Stimulated activated naive CD4-positive, alpha-beta T cell (primary cell): ENCODE measurements around the gene LNP1.
A peak's percentile ranks its signal among the peaks of the same experiment; 100 is the strongest.
"Not testable (repeated sequence)": the region's sequence is repeated elsewhere in the genome, so short reads cannot be mapped to it uniquely, and the experiment has no call there.

ENCODE experiments used
- DNase-seq, 6 experiments: peaks; one replicate each; lab custom pipeline; 2025; lab: John Stamatoyannopoulos, UW

The LNP1 gene, protein sequence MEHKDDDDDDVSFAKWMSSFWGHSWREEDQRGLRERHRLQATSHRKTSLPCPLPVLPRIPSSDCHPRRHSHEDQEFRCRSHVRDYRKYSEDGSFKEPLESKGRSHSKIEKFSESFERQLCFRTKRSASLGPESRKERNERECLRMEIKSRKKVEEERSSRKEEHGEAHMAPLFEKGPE

DNA sequence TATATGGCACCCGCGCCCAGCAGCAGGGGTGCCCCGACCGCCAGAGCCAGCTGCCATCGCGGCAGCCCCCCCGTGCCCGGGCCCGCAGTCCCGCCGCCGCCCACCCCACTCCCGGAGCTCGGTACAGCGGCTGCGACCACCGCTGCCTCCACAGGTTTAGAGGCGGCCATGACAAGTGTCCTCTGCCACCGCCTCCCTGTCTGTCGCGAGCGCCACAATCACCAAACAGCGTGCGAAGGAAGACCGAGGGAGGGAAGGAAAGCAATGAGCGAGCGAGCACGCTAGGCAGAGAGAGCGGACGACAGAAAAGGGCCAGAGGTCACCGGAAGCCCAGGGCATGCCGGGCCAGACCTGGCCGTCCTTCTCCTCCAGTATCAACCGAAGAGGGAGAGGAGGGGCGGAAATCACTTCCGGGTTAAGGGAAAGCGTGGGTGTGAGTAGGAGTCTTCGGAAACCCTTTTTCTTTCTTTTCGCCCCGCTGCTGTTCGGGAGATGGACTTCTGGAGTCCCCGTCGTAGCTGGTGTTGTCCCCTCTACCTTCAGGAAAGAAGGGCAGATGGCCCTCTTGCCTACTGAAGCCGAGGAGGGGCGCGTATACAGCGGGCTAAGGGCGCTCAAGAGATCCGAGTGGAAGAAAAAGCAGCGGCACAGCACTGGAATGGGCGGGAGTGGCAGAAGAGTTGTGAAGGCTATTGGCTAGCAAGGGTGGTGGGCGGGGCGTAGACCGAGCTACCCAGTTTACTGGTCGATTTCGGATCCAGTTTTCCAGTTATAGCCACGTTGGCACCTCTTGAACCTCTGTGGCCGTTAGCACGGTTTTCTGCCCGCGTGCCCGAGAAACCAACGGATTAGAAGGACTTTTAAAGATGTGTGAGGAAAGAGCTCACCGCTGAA lies at the start of gene LNP1, which contains the start of gene TOMM70:
Gene LNP1, plus strand, starts transcription at position 760 of the 894 bp plus-strand sequence. CDS start 28,191 bp downstream, outside the sequence.
Gene TOMM70, minus strand, starts transcription at position 310 of the 894 bp plus-strand sequence. Its CDS starts 140 bp downstream, at position 170.
- DNase-seq: peak; percentile 88 to 99 (median 92)

DNA sequence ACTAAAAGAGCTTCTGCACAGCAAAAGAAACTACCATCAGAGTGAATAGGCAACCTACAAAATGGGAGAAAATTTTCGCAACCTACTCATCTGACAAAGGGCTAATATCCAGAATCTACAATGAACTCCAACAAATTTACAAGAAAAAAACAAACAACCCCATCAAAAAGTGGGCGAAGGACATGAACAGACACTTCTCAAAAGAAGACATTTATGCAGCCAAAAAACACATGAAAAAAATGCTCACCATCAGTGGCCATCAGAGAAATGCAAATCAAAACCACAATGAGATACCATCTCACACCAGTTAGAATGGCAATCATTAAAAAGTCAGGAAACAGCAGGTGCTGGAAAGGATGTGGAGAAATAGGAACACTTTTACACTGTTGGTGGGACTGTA lies 49.6 kb upstream of the LNP1 start:
- not testable (repeated sequence) for DNase-seq

DNA sequence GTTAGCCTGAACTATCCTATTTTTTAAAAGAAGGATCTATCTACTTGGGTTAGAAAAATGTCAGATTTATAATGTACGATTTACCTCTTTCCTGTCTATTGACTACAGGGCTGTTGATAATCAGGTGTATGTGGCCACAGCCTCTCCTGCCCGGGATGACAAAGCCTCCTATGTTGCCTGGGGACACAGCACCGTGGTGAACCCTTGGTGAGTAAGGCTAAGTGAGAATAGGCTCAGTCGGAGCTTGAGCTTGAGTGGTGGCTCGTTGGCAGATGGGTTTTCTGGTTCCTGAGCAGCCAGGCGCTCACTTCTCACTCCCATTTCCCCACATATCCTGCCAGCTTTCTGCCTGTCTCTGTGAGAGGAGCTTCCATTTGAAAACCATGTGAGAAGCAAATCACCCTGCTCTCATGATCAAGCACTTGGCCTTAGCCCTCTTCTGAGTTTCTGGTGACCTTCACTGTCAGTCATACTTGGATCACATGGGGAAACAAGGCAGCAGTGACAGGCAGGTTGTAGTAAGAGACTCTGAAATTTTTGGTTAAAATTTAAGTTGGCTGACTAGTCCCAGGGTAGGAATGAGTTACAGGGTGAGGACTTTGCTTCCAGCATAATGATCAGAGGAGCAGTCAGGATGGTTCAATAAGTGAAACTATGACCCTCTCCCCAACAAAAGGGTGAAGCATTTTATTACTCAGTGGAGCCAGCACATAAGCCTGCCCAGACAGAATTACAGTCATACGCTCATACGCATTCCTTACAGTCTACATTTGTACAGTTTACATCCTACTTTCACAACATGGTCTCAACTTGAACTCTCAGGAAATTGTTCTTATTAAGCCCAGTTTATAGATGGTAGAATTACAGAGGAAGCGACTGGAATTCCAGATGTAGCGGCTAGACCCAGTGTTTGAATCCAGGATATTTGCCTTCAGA lies 48.8 kb upstream of the LNP1 start:
- DNase-seq: no peak

DNA sequence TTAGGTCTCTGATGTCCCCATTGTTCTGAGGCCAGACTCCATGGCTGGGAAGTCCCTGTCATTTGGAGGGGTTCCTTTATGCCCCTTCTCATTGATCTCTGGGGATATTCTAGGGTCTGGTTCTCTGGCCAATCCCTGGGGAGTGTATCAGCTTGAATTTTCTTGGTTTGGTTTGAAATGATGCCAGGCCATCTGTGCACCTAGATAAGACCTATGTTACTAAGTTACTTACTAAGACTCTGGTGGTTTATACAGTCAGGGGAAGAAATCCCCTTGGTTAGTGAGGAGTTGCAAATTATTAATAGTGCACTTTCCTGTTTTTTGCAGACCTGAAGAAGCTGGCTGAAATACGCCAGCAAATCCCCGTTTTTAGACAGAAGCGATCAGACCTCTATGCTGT lies 46.5 kb upstream of the LNP1 start:
- no peak for DNase-seq

DNA sequence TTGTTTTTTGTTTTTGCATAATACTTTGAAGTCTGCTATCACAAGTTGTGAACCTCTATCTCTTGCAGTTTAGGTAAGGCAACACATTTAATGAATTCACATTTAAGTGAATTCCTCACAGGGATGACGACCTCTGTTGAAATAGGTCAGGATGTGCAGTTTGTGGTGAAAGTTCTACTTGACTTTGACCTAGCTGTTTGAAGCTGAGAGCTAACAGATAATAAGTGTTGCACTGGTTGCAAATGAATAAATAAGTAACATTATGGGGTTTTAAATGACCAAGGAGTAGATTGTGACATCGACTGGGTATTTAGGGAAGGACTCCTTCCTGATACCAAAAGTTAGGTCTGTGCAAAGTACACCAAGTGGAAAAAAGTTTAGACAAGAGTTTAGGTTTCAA lies 42.9 kb upstream of the LNP1 start:
- no peak for DNase-seq

DNA sequence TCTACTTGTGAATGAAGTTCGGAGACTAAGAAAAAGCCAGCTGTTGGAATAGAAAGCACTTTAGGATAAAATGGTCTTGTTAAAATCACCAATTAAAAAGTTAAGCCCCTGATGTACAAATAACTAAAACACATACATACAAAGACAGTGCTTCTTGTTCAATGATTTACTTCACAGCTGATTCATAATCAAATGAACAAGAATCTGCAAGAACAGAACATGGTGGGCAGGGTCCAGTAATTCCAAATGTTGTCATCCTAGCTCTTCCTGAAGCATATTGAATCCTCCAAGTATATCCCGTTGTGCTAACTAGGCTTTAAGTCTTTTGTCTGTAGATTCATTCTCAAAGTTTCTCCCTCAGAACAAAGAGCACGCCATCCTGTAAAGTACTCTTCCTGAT lies 42.3 kb upstream of the LNP1 start:
- DNase-seq: no peak

DNA sequence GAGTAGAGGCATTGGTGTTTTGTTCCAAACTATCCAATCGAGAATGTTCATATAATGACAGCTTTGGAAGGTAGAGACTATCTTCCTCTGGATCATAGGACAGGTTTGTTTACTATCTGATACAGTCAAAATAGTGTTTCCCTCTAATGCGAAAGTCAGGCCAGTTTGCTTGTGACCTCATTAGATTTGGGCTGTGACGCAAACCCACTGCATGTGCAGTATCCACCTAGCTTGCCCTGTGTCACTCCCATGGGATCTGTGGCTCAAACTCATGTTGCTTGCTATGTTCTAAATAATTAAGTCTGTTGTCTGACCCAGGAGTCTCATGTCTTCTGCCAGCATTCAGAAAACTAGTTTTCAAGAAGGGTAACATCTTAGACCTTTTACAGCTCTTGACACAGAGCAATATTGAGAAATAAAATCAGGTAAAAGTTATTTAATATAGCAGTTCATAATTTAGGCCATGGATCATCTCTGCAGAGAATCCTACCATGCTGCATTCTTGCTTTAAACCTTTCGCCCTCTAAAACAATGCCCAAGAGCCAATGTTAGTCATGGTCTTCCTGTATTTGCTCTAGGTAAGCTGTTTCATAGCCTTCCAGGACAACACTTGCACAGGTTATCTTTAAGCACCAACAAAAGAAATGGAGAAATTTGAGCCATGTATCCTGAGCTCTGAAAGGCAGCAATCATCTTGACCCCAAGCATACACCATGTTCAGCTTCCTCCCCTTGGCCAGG lies 40.4 kb upstream of the LNP1 start:
- no peak for DNase-seq

DNA sequence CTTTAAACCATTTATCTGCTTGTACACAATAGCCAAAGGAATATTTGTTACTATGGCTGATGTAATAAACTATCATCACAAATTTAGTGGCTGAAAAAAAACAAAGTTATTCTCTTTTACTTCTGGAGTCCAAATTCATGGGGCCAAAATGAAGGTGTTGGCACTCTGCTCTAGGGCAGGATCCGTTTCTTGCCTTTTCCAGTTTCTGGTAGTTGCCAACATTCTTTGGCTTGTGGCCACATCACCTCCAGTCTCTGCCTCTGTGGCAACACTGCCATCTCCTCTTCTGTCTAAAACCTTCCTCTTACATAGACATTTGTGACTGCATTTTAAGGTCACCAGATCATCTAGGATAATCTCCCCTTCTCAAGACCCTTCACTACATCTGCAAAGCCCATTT lies 39.4 kb upstream of the LNP1 start:
- DNase-seq: no peak

DNA sequence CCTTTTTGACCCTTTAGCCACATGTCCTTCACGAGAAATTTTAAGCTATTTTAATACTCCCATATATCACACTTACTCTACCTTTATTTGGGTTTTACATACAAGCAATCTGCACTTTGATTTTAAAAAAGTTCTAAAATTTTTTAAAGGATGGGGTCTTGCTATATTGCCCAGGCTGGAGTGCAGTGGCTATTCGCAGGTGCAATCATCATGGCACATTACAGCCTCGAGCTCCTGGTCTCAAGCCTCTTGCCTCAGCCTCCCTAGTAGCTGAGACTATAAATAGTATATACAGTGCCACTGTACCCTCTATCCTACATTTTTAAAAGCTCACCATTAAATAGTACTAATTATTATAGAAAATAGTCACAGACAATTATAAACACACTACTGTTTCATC lies 36.9 kb upstream of the LNP1 start:
- DNase-seq: no peak

DNA sequence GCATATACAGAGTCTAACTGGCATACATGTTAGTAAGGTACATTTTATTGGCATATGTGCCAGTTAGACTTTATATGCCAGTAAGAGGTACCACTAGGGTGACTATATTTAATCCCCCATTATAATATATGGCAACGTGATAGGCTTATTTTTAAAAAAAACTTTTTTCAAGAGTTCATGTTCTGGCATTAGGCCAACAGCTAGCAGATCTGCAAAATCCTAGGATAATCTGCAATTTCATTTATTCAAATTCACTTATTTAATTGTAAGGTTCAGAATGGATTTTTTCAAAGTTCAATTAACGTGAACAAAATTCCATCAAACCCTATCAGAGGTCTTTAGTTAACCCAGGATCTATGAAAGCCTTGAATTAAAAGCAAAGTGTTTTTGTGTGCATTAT lies 34.9 kb upstream of the LNP1 start:
- DNase-seq: no peak

DNA sequence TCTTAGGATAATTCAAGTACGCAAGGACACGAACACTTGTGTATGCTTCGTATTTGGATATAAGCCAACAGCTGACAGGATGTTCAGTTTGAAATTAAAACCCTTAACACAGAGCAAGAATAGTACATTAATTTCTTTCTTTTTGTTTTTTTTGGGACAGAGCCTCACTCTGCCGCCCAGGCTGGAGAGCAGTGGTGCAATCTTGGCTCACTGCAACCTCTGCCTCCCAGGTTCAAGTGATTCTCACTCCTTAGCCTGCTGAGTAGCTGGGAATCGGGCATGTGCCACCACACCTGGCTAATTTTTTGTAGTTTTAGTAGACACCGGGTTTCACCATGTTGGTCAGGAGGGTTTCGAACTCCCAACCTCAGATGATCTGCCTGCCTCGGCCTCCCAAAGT lies 32.9 kb upstream of the LNP1 start:
- no peak for DNase-seq

DNA sequence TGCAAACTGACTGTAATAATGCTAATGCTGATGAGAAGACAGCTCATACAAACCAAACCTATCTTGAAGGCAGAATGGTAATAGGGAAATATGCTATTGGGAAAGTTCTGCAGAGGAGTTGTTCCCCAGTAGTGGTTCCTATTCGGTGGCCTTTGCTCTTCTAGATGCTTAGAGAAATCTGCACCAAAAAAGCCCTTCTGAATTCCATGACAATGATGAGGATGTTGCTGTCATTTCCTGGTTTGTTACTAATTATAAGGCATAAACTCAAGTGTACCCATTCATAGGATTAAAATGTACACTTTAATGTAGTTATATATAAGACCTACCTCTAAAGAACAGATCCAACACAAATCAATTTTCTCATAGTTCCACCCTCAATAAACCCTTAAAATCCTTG lies 30.6 kb upstream of the LNP1 start:
- DNase-seq: no peak

DNA sequence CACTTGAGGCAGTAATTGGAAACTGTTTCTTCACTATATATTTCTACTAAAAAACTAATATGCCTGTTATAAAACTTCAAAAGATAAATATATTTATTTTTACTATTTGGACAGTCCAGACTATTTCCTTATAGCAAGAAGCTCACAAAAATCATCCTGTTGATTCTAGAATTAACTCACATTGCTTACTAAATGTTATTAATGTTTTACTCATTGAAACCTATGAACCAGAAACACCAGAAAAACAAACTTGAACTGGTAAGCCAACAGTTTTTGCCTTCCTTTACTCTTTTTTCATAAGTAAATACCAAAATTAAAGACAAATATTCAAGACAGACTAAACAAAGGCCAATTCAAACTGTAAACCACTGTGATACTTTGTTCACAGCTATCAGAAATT lies 26.8 kb upstream of the LNP1 start:
- no peak for DNase-seq

DNA sequence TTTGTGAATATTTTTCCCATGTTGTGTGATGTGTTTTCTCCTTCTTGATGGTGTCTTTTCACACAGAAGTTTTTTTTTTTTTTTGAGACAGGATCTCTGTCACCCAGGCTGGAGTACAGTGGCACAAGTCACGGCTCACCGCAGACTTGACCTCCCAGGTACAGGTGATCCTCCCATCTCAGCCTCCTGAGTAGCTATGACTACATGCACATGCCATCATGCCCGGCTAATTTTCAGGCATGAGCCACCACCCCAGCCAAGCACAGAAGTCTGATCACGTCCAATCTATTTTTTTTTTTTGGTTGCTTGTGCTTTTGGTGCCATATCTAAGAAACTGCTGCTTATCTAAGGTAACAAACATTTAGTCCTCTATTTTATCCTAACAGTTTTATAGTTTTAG lies 25.0 kb upstream of the LNP1 start:
- no peak for DNase-seq

DNA sequence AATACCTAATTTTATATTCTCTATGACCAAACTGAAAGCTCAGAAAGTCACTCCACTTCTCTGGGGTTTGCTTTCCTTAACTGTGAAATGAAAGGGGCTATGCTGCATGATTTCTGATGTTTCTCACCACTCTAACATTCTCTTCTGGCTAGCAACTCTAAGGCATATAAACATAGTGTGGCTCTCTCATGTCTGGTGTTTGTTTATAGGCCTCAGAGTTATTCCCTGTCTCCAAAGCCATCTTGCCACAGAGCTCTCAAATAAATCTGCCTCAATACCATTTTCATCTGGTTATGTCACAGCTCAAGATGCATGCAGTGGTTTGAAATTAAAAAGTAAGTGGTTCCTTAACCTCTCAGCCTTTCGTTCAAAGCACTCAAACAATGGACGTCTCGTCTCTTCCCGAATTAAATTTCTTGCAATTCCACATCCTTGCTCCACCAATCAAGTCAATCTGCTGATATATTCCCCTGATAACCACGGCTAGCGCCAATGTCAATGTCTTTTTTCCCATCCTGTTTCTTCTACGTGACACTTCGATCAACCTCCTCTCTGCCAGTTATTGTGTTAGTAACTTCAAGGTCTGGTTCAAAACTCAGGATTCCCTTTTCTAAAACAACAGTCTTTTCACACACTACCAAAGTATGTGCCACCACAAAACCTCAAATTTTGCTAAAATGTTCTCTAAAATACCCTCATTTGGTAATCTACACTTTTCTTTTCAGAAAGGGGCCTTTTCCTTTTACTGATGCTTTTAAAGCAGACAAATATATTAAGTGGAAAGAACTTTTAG lies 16.4 kb upstream of the LNP1 start:
- DNase-seq: no peak

DNA sequence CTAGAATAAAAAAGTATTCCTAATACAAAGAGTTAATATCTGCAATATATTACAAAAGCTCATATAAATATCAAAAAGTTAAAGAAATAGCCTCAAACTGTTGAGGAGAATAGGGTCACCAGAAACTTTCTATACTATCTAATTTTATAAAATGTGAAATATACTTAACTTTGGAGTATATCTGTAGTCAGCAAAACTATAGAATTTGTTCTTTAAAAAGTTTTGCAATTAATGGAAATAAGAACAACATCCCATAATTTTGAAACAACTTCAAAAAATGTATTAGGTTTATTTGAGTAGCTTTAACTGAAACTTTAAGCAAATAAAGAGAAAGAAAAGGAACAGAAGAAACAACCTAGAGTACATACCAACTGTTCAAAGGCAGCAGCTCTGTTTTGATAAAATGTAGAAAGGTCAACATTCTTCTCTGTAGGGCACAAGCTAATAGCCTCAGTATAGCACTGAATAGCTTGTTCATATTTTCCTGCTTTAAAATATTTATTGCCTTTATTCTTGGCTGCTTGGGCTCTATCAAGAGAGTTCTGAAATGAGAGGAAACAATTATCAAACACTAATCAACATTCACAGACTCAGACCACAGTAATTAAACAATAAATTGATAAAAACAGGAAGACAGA lies 14.8 kb upstream of the LNP1 start:
- DNase-seq: no peak

DNA sequence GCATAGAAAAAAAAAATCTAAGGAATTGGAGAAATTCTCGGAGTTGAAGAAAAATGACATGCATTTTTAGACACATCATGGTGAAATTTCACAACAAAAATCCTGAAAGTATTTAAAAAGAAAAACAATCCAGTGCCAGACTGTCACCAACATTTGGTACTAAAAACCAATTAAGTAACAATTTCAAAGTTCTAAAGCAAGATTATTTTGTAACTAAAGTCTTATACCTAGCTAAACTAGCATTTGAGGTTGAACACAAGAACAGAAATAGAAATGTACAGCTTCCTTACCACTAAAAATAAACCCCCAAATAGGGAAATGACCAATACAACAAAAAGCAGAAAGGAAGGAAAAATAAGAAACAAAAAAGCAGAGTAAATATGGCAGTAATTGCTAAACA lies 12.3 kb upstream of the LNP1 start:
- DNase-seq: no peak

DNA sequence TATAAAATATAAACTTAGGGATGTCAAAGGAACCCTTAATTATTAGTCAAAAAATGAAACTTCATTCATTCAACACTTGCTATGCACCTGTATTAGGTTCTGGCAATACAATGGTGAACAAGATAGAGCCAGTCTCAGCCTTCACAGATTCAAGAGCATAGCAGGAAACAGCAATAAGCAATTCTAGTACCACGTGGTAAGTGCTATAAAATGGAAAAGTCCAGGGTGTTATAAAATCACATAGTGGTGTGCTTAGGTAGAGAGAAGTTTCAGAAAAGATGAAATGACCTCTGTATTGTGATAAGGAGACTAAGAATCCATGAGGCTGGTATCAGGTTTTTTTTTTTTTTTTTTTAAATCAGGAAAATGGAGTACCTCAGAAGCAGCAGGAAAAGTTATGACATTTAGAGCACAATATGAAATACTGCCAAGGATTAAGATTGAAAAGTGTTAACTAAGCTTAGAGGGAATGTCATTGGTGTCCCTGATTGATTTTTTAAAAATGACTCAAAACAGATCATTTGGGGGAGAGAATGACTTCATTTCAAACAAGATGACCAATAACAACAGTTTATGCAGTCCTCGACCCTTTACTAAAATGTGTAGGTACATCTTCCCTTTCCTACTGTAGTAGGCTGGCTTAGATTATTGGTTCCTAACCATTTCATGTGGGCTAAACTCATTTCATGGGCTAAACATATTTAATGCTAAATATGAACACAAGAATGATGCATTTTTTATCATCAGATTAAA lies 5.5 kb upstream of the LNP1 start:
- no peak for DNase-seq

DNA sequence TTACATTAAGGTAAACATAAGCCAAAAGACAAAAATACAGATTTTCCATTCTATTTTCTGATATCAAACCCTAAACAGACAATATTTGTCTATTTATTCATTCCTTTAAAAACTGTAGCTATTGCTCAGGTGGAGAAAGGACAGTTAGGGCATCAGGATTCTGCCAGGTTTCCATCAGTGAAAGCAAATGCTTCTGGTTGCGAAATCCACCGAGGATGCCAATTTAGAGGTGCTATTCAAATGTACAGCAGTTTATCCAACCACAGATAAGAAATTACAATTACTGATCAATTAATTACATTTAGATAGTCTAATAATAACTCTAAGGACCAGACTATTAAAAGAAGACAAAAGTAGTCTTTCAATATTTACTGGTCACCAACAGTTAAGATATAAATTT lies 4.4 kb upstream of the LNP1 start:
- no peak for DNase-seq
